ENCODE measurements around the gene CLIC4. TPM values are rescaled to one million over a fixed set of nuclear protein-coding genes. Genes with fewer than 3 reads are reported as not detected.

CLIC4 gene
- polyA plus RNA-seq, 1 donor (not counting 4 experiments of a cell fraction or from before 2014, with no cell fraction given) = 130 TPM

DNA sequence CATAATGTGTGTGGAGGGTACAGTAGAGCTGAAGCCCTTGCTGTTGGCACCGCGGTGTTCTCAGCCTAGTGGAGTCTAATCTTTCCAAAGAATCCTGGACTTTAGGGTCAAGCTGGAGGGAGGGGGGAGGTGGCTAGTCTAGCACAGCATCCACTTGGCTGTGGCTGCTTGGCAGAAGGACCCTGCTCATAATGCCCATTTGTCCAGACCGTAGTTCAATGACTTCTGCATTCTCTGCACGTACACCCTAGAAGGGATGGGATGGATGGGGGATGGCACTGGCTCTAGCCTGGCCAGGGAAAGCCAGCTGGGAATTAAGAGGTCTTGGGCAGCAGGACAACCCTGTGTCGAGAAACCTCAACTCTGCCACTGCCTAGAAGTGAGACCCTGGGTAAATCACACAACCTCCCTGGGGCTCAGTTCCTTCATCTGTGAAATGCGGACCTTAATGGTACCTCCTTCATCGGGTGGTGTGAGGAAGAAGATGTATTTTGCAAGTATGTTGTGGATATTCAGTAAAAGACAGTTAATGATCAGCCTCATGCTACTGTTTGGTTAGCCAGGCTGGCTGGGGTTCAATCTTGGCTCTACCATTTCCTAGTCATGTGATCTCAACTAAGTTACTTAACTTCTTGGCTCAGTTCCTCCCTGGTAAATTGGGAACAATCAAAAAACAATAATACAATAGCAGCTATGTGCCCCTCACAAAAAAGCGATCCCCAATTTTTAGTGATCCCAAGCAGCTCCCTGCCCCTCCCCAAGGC is 27.2 kb upstream of the CLIC4 start:
- Histone ChIP-seq H3K79me2 (ENCODE audit: control insufficient read depth, insufficient read depth, low read length) (no peaks in the 10 kb centered on the region), H2AFZ (ENCODE audit: control insufficient read depth, low read length) (no peak overlapping the region), H3K9me3 (ENCODE audit: control insufficient read depth, low read depth, low read length) (no peaks in the 10 kb centered on the region), H3K4me1 (ENCODE audit: control insufficient read depth, extremely low read depth, insufficient read depth, low read length) (peaks cover 22% of the 10 kb centered on the region), H3K4me3 (ENCODE audit: control insufficient read depth in 2 of 3, extremely low read depth in 1 of 3, insufficient read depth in 2 of 3, low read depth in 1 of 3, low read length in 3 of 3) (no peak overlapping the region), H3K9ac (ENCODE audit: control insufficient read depth, extremely low read depth, insufficient read depth, low read length) (no peak overlapping the region), H3K9me1 (ENCODE audit: control insufficient read depth, extremely low read depth, insufficient read depth, low read length) (no peaks in the 10 kb centered on the region), H3K27me3 (ENCODE audit: control insufficient read depth, extremely low read depth, insufficient read depth, low read length) (no peaks in the 10 kb centered on the region), H4K20me1 (ENCODE audit: control insufficient read depth, extremely low read depth, insufficient read depth, low read length) (no peaks in the 10 kb centered on the region), H3K4me2 (ENCODE audit: control insufficient read depth, extremely low read depth, insufficient read depth, low read depth, low read length) (no peak overlapping the region), H3K27ac (ENCODE audit: control insufficient read depth, insufficient read depth, low read length) (no peak overlapping the region), H3K36me3 (ENCODE audit: control insufficient read depth in 2 of 2, extremely low read depth in 1 of 2, insufficient read depth in 2 of 2, low read length in 2 of 2) (no peaks in the 10 kb centered on the region)
- no peak for DNase-seq (ENCODE audit: low read depth, low spot score)
- dilution Hi-C loops (cut with MboI; ENCODE audit: extremely low pct_ligation_motif_present, low sequenced_read_pairs) = no loop called here
- TF ChIP-seq EZH2 (IDR thresholded peaks at IDR 0.05; ENCODE audit: low read length) = no peak
- TF ChIP-seq, protein P1, sequence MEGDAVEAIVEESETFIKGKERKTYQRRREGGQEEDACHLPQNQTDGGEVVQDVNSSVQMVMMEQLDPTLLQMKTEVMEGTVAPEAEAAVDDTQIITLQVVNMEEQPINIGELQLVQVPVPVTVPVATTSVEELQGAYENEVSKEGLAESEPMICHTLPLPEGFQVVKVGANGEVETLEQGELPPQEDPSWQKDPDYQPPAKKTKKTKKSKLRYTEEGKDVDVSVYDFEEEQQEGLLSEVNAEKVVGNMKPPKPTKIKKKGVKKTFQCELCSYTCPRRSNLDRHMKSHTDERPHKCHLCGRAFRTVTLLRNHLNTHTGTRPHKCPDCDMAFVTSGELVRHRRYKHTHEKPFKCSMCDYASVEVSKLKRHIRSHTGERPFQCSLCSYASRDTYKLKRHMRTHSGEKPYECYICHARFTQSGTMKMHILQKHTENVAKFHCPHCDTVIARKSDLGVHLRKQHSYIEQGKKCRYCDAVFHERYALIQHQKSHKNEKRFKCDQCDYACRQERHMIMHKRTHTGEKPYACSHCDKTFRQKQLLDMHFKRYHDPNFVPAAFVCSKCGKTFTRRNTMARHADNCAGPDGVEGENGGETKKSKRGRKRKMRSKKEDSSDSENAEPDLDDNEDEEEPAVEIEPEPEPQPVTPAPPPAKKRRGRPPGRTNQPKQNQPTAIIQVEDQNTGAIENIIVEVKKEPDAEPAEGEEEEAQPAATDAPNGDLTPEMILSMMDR (optimal IDR thresholded peaks at IDR 0.05 in 1 of 3, IDR thresholded peaks at IDR 0.05 in 1 of 3, conservative IDR thresholded peaks at IDR 0.05 in 1 of 3; ENCODE audit: extremely low read depth in 1 of 3, insufficient read depth in 2 of 3, low read length in 3 of 3) = no peak
- FAIRE-seq = peak; percentile 20

DNA sequence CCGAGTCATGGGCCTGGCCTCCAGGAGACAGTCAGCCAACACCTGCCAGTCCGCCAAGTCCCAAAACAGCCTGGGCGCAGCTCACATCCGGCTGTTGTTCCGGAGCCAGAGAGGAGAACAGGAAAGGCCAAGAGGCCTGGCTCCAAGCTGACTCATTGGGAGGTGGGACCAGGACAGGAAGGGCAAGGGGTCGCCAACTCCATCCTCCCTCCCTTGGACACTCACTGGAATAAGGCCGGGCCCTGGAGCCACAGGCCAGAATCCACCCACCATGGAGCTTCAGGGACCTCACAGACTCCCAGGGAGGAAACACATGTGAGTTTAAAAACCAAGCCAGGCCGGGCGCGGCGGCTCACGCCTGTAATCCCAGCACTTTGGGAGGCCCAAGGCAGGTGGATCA is 25.1 kb upstream of the CLIC4 start:
- H4K20me1 ChIP-seq (ENCODE audit: control insufficient read depth, extremely low read depth, insufficient read depth, low read length) = no peaks in the 10 kb centered on the region
- dilution Hi-C loops (cut with MboI; ENCODE audit: extremely low pct_ligation_motif_present, low sequenced_read_pairs) = no loop called here
- H3K36me3 ChIP-seq (ENCODE audit: control insufficient read depth in 2 of 2, extremely low read depth in 1 of 2, insufficient read depth in 2 of 2, low read length in 2 of 2) = no peaks in the 10 kb centered on the region
- no peak overlapping the region for H3K9ac ChIP-seq (ENCODE audit: control insufficient read depth, extremely low read depth, insufficient read depth, low read length)
- FAIRE-seq (no peak), DNase-seq (ENCODE audit: low read depth, low spot score) (no peak)
- no peaks in the 10 kb centered on the region for H3K27me3 ChIP-seq (ENCODE audit: control insufficient read depth, extremely low read depth, insufficient read depth, low read length)
- no peaks in the 10 kb centered on the region for H3K79me2 ChIP-seq (ENCODE audit: control insufficient read depth, insufficient read depth, low read length)
- H3K4me2 ChIP-seq (ENCODE audit: control insufficient read depth, extremely low read depth, insufficient read depth, low read depth, low read length) = no peak overlapping the region
- H2AFZ ChIP-seq (ENCODE audit: control insufficient read depth, low read length) = no peak overlapping the region
- H3K9me1 ChIP-seq (ENCODE audit: control insufficient read depth, extremely low read depth, insufficient read depth, low read length) = no peaks in the 10 kb centered on the region
- no peak for TF ChIP-seq EZH2 (IDR thresholded peaks at IDR 0.05; ENCODE audit: low read length)
- TF ChIP-seq, protein P1 (optimal IDR thresholded peaks at IDR 0.05 in 1 of 3, IDR thresholded peaks at IDR 0.05 in 1 of 3, conservative IDR thresholded peaks at IDR 0.05 in 1 of 3; ENCODE audit: extremely low read depth in 1 of 3, insufficient read depth in 2 of 3, low read length in 3 of 3) = no peak
- H3K4me1 ChIP-seq (ENCODE audit: control insufficient read depth, extremely low read depth, insufficient read depth, low read length) = peaks cover 10% of the 10 kb centered on the region
- H3K9me3 ChIP-seq (ENCODE audit: control insufficient read depth, low read depth, low read length) = no peaks in the 10 kb centered on the region
- no peak overlapping the region for H3K4me3 ChIP-seq (ENCODE audit: control insufficient read depth in 2 of 3, extremely low read depth in 1 of 3, insufficient read depth in 2 of 3, low read depth in 1 of 3, low read length in 3 of 3)
- H3K27ac ChIP-seq (ENCODE audit: control insufficient read depth, insufficient read depth, low read length) = no peak overlapping the region

Data from keratinocyte (primary cell).